Endodermal cell (in vitro differentiated cells): ENCODE measurements around the gene SYCE3. TPM values are rescaled to one million over a fixed set of nuclear protein-coding genes. Genes with fewer than 3 reads are reported as not detected.
"Not testable (repeated sequence)": the region's sequence is repeated elsewhere in the genome, so short reads cannot be mapped to it uniquely, and the experiment has no call there.

ENCODE experiments used
- DNase-seq: peaks from one replicate; pipeline ENCODE4 v3.0.0-alpha.2; 2017
- H3K27ac ChIP-seq: 2 replicates; pipeline ENCODE4 v1.5.1; 2013; ENCODE audit warnings: mild to moderate bottlenecking, low read depth, low read length, moderate library complexity
- H3K27me3 ChIP-seq: 2 replicates; pipeline ENCODE4 v1.6.1; 2013; ENCODE audit warnings: mild to moderate bottlenecking, low read length, moderate library complexity; ENCODE audit not compliant: insufficient read depth, control insufficient read depth, poor library complexity, severe bottlenecking
- H3K36me3 ChIP-seq: 2 replicates; pipeline ENCODE4 v1.7.0; 2013; ENCODE audit warnings: mild to moderate bottlenecking, low read length, moderate library complexity; ENCODE audit not compliant: control insufficient read depth, insufficient read depth
- H3K4me1 ChIP-seq: one replicate; pipeline ENCODE4 v1.7.0; 2013; ENCODE audit warnings: low read length; ENCODE audit not compliant: control insufficient read depth, insufficient read depth
- H3K4me3 ChIP-seq: 2 replicates; pipeline ENCODE4 v1.5.1; 2013; ENCODE audit warnings: mild to moderate bottlenecking, low read length, moderate library complexity
- H3K9ac ChIP-seq: 2 replicates; pipeline ENCODE4 v1.6.1; 2013; ENCODE audit warnings: mild to moderate bottlenecking, low read length, moderate library complexity; ENCODE audit not compliant: poor library complexity, severe bottlenecking; ENCODE audit errors: extremely low read depth
- H3K9me3 ChIP-seq: 2 replicates; pipeline ENCODE4 v1.6.1; 2013; ENCODE audit warnings: mild to moderate bottlenecking, low read length, moderate library complexity; ENCODE audit not compliant: control insufficient read depth
- H3K27ac Mint-ChIP-seq: 2 replicates; pipeline ENCODE4 v1.8.0; 2020; ENCODE audit warnings: mixed read lengths
- H3K27me3 Mint-ChIP-seq: 2 replicates; pipeline ENCODE4 v1.8.0; 2021; ENCODE audit warnings: mild to moderate bottlenecking, mixed read lengths; ENCODE audit not compliant: insufficient read depth
- H3K36me3 Mint-ChIP-seq: 2 replicates; pipeline ENCODE4 v1.8.0; 2020; ENCODE audit warnings: low read depth, mixed read lengths
- H3K4me1 Mint-ChIP-seq: 2 replicates; pipeline ENCODE4 v1.8.0; 2020; ENCODE audit warnings: mixed read lengths
- H3K4me3 Mint-ChIP-seq: 2 replicates; pipeline ENCODE4 v1.8.0; 2020; ENCODE audit warnings: mild to moderate bottlenecking, moderate library complexity, mixed read lengths
- H3K9me3 Mint-ChIP-seq: 2 replicates; pipeline ENCODE4 v1.8.0; 2020; ENCODE audit warnings: mild to moderate bottlenecking, mixed read lengths
- CTCF ChIP-seq: fragments of 200-600 bp; sonication (generic); conservative IDR thresholded peaks from 2 replicates; pipeline ENCODE4 v1.5.0; 2021; ENCODE audit warnings: antibody characterized with exemption, mild to moderate bottlenecking
- WGBS, 2 experiments: methylation state at CpG; one replicate each; pipeline versions ENCODE4 v1.1.5 to v1.1.7; 2013; ENCODE audit warnings: missing lambda C conversion rate in 2 of 2, mixed read lengths in 1 of 2; ENCODE audit not compliant: insufficient coverage in 1 of 2, insufficient read length in 1 of 2; 5-methylcytosine and 5-hydroxymethylcytosine counted together
- total RNA-seq, 2 donors: library from RNA; stranded (reverse); fragmentation: NEBNext Ultra II Directional in 1 of 2; extraction: Animal tissue kit (Norgen Biotek cat#: 25700) in 1 of 2; gene quantifications; 2 replicates in 1 of 2; 3 replicates in 1 of 2; pipeline ENCODE4 v1.2.1, GENCODE V29; 2021

The SYCE3 gene
- total RNA-seq, 2 donors from 2014 or later: 0.70 to 0.91 TPM

- Mint-ChIP-seq H3K36me3 (peaks cover 27% of the 10 kb centered on the region), H3K4me1 (peaks cover 6% of the 10 kb centered on the region), H3K27ac (no peak overlapping the region), H3K4me3 (no peak overlapping the region), H3K9me3 (no peaks in the 10 kb centered on the region), H3K27me3 (no peaks in the 10 kb centered on the region)
- Histone ChIP-seq H3K4me1 (no peaks in the 10 kb centered on the region), H3K9me3 (no peaks in the 10 kb centered on the region), H3K27ac (no peak overlapping the region), H3K36me3 (peaks cover 32% of the 10 kb centered on the region), H3K9ac (no peak overlapping the region), H3K4me3 (no peak overlapping the region), H3K27me3 (no peaks in the 10 kb centered on the region)
- WGBS, 2 experiments: 93 to 95% methylated on average over 11 to 13 of the region's 13 CpGs
- no peak for TF ChIP-seq CTCF
- DNase-seq: no peak
These were observed 41.8 kb downstream of the SYCE3 start for GRCh38 chr22:50520826-50521453.

GRCh38 chr22:50520184-50520583 lies 42.5 kb downstream of the SYCE3 start:
- H3K27ac Mint-ChIP-seq, DNase-seq, H3K4me3 ChIP-seq, H3K4me3 Mint-ChIP-seq, H3K9ac ChIP-seq, H3K27ac ChIP-seq, H3K9me3 ChIP-seq, H3K9me3 Mint-ChIP-seq, H3K27me3 Mint-ChIP-seq, H3K27me3 ChIP-seq, H3K4me1 Mint-ChIP-seq, H3K4me1 ChIP-seq: not testable (repeated sequence)
- H3K36me3 Mint-ChIP-seq: peaks cover 31% of the 10 kb centered on the region
- WGBS, 2 experiments: 96 to 97% methylated on average over 6 to 8 of the region's 8 CpGs
- peaks cover 32% of the 10 kb centered on the region for H3K36me3 ChIP-seq

GRCh38 chr22:50519151-50519550 lies 43.6 kb downstream of the SYCE3 start:
- no peak overlapping the region for H3K27ac Mint-ChIP-seq
- Histone ChIP-seq H3K27me3 (no peaks in the 10 kb centered on the region), H3K9ac (no peak overlapping the region), H3K27ac (no peak overlapping the region), H3K4me3 (no peak overlapping the region), H3K9me3 (no peaks in the 10 kb centered on the region), H3K36me3 (peaks cover 32% of the 10 kb centered on the region), H3K4me1 (no peaks in the 10 kb centered on the region)
- no peak overlapping the region for H3K4me3 Mint-ChIP-seq
- TF ChIP-seq CTCF: no peak
- peaks cover 38% of the 10 kb centered on the region for H3K36me3 Mint-ChIP-seq
- no peaks in the 10 kb centered on the region for H3K4me1 Mint-ChIP-seq
- 92 to 100% methylated on average over 6 to 8 of the region's 8 CpGs for WGBS, 2 experiments
- H3K9me3 Mint-ChIP-seq: no peaks in the 10 kb centered on the region
- no peaks in the 10 kb centered on the region for H3K27me3 Mint-ChIP-seq
- DNase-seq: no peak

- H3K27me3 Mint-ChIP-seq: no peaks in the 10 kb centered on the region
- no peaks in the 10 kb centered on the region for H3K9me3 Mint-ChIP-seq
- H3K27ac ChIP-seq: no peak overlapping the region
- no peak for TF ChIP-seq CTCF
- H3K9me3 ChIP-seq: no peaks in the 10 kb centered on the region
- H3K4me1 Mint-ChIP-seq: no peaks in the 10 kb centered on the region
- no peak overlapping the region for H3K4me3 ChIP-seq
- WGBS, 2 experiments: 95% methylated on average over 4 to 7 of the region's 7 CpGs
- no peak overlapping the region for H3K9ac ChIP-seq
- H3K27me3 ChIP-seq: no peaks in the 10 kb centered on the region
- peaks cover 38% of the 10 kb centered on the region for H3K36me3 Mint-ChIP-seq
- no peak overlapping the region for H3K4me3 Mint-ChIP-seq
- peaks cover 31% of the 10 kb centered on the region for H3K36me3 ChIP-seq
- no peaks in the 10 kb centered on the region for H3K4me1 ChIP-seq
- no peak overlapping the region for H3K27ac Mint-ChIP-seq
- DNase-seq: no peak
These were observed 44.1 kb downstream of the SYCE3 start for GRCh38 chr22:50518606-50519005.
